Measurements from ENCODE around the gene SPG11.

DNA sequence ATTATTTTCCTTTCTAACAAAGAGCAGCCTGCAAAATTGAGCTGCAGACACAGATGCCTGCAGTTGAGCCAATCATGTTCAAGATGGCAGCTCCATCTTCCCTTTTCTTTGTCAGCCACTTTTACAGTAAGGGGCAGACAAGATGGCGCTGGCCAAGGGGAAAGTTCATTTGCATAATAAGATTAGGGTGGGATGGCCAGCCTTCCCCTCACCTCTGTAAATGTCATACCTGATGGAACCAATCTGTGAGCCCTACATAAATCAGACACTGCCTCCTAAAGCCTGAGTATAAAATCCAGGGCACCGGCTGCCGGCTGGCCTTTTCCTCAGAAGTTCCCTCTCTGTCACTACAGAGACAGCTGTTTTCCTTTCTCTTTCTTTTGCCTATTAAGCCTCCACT, 31.8 kb upstream of the SPG11 start:
- TF ChIP-seq, protein P1, sequence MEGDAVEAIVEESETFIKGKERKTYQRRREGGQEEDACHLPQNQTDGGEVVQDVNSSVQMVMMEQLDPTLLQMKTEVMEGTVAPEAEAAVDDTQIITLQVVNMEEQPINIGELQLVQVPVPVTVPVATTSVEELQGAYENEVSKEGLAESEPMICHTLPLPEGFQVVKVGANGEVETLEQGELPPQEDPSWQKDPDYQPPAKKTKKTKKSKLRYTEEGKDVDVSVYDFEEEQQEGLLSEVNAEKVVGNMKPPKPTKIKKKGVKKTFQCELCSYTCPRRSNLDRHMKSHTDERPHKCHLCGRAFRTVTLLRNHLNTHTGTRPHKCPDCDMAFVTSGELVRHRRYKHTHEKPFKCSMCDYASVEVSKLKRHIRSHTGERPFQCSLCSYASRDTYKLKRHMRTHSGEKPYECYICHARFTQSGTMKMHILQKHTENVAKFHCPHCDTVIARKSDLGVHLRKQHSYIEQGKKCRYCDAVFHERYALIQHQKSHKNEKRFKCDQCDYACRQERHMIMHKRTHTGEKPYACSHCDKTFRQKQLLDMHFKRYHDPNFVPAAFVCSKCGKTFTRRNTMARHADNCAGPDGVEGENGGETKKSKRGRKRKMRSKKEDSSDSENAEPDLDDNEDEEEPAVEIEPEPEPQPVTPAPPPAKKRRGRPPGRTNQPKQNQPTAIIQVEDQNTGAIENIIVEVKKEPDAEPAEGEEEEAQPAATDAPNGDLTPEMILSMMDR (IDR thresholded peaks at IDR 0.05; ENCODE audit: low read depth, low read length, poor library complexity, severe bottlenecking) = no peak
- no peak for TF ChIP-seq EZH2phosphoT487 (IDR thresholded peaks at IDR 0.05; ENCODE audit: borderline replicate concordance, low read length)
